ENCODE measurements around the gene EFCAB8. TPM values are rescaled to one million over a fixed set of nuclear protein-coding genes. Genes with fewer than 3 reads are reported as not detected.

The EFCAB8 gene
- total RNA-seq, 1 donor from 2014 or later: 1.1 TPM

- Mint-ChIP-seq H3K36me3 (ENCODE audit: low read depth, unreplicated experiment) (no peaks in the 10 kb centered on the region), H3K27ac (ENCODE audit: unreplicated experiment) (no peak overlapping the region), H3K4me1 (ENCODE audit: unreplicated experiment) (no peaks in the 10 kb centered on the region), H3K4me3 (ENCODE audit: unreplicated experiment) (no peak overlapping the region), H3K9me3 (ENCODE audit: unreplicated experiment) (no peaks in the 10 kb centered on the region), H3K27me3 (ENCODE audit: unreplicated experiment) (peaks cover 4% of the 10 kb centered on the region)
- no peak for DNase-seq (ENCODE audit: low spot score)
- TF ChIP-seq CTCF (IDR thresholded peaks at IDR 0.05; ENCODE audit: unreplicated experiment): no peak
Measured at GRCh38 chr20:32991792-32992641, 133.3 kb downstream of the EFCAB8 start.

- H3K9me3 Mint-ChIP-seq (ENCODE audit: unreplicated experiment): no peaks in the 10 kb centered on the region
- no peak overlapping the region for H3K27ac Mint-ChIP-seq (ENCODE audit: unreplicated experiment)
- no peaks in the 10 kb centered on the region for H3K36me3 Mint-ChIP-seq (ENCODE audit: low read depth, unreplicated experiment)
- H3K4me1 Mint-ChIP-seq (ENCODE audit: unreplicated experiment): no peaks in the 10 kb centered on the region
- H3K27me3 Mint-ChIP-seq (ENCODE audit: unreplicated experiment): peaks cover 4% of the 10 kb centered on the region
- H3K4me3 Mint-ChIP-seq (ENCODE audit: unreplicated experiment): no peak overlapping the region
- DNase-seq (ENCODE audit: low spot score): no peak
- TF ChIP-seq CTCF (IDR thresholded peaks at IDR 0.05; ENCODE audit: unreplicated experiment): no peak
Measured at GRCh38 chr20:32993496-32994050, 134.8 kb downstream of the EFCAB8 start.

- H3K27me3 Mint-ChIP-seq (ENCODE audit: unreplicated experiment): peaks cover 4% of the 10 kb centered on the region
- no peak for TF ChIP-seq CTCF (IDR thresholded peaks at IDR 0.05; ENCODE audit: unreplicated experiment)
- H3K27ac Mint-ChIP-seq (ENCODE audit: unreplicated experiment): no peak overlapping the region
- DNase-seq (ENCODE audit: low spot score): no peak
- H3K9me3 Mint-ChIP-seq (ENCODE audit: unreplicated experiment): no peaks in the 10 kb centered on the region
- no peak overlapping the region for H3K4me3 Mint-ChIP-seq (ENCODE audit: unreplicated experiment)
- no peaks in the 10 kb centered on the region for H3K36me3 Mint-ChIP-seq (ENCODE audit: low read depth, unreplicated experiment)
- H3K4me1 Mint-ChIP-seq (ENCODE audit: unreplicated experiment): no peaks in the 10 kb centered on the region
Measured at GRCh38 chr20:32995802-32996201, 137.1 kb downstream of the EFCAB8 start.

- H3K4me1 Mint-ChIP-seq (ENCODE audit: unreplicated experiment): no peaks in the 10 kb centered on the region
- no peak for TF ChIP-seq CTCF (IDR thresholded peaks at IDR 0.05; ENCODE audit: unreplicated experiment)
Measured at GRCh38 chr20:32997431-32997830, 138.7 kb downstream of the EFCAB8 start.

More at GRCh38 chr20:32997431-32997830, 138.7 kb downstream of the EFCAB8 start:
- H3K27me3 Mint-ChIP-seq (ENCODE audit: unreplicated experiment): peaks cover 1% of the 10 kb centered on the region
- no peak overlapping the region for H3K4me3 Mint-ChIP-seq (ENCODE audit: unreplicated experiment)
- H3K9me3 Mint-ChIP-seq (ENCODE audit: unreplicated experiment): no peaks in the 10 kb centered on the region
- H3K36me3 Mint-ChIP-seq (ENCODE audit: low read depth, unreplicated experiment): no peaks in the 10 kb centered on the region
- no peak overlapping the region for H3K27ac Mint-ChIP-seq (ENCODE audit: unreplicated experiment)
- DNase-seq (ENCODE audit: low spot score): no peak

Data from endothelial cell (in vitro differentiated cells).